ENCODE results near the gene ICOS.
"Not testable (repeated sequence)": the region's sequence is repeated elsewhere in the genome, so short reads cannot be mapped to it uniquely, and the experiment has no call there.

Gene ICOS

DNA sequence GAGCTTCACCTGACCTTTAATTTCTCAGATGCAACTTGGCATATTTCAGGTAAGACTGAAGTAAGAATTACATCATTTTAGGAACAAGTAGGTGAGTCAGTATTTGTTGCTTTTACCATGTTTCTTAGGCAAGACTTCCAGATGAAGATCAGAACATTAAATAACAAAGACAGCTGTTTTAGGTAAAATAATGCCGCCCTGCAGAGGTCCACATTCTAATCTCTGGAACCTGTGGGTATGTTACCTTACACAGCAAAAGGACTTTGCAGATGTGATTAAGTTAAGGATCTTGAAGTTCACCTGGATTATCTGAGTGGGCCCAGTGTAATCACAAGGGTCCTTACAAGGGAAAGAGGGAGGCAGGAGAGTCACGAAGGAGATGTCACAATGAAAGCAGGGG, 39.3 kb downstream of the ICOS start:
- H3K4me3 ChIP-seq (ENCODE audit: low read length): no peak overlapping the region

DNA sequence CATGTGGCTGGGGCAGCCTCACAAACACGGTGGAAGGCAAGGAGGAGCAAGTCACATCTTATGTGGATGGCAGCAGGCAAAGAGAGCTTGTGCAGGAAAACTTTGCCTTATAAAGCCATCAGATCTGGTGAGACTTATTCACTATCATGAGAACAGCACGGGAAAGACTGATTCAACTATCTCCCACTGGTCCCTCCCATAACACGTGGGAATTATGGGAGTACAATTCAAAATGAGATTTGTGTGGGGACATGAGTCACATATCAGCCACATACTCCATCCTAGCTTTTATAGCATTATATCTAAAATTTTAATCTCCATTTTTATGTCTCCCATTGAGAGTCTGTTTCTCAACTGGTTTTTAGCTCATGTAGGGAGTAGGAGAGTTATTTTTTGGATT, 45.7 kb downstream of the ICOS start:
- TF ChIP-seq ZNF274 (IDR thresholded peaks at IDR 0.05; ENCODE audit: low read depth, low read length): no peak
- H3K4me3 ChIP-seq (ENCODE audit: low read length): no peak overlapping the region

More for the DNA sequence above, 39.3 kb downstream of the ICOS start:
- no peak for TF ChIP-seq ZNF274 (IDR thresholded peaks at IDR 0.05; ENCODE audit: low read depth, low read length)

DNA sequence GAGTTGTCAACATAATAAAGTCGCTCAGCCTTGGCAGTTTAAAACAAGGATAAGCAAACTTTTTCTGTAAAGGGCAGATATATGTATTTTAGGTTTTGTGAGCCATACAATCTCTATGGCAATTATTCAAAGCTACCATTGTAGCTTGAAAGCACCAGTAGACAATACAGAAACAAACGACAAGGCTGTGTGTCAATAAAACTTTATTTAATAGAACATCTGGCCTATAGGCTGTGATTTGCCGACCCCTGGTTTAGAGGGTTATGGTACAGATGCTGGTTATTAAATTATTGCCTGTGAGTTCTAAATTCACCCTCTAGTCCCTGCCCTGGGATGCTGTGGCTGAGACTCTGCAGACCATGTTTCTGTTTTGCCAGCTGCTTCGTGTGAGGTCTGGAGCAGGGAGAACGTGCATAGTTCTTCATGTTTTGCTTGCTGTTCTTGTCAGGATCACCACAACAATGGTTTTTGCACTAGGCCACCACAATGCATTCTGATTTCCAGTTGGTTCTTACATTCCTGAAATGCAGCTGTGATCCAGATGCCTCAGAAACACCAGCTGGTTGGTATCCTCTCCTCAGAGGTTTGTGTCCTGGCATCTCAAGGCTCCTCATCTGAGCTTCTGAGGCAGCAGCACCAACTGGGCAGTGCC, 46.6 kb downstream of the ICOS start:
- no peak for TF ChIP-seq ZNF274 (IDR thresholded peaks at IDR 0.05; ENCODE audit: low read depth, low read length)
- no peak overlapping the region for H3K4me3 ChIP-seq (ENCODE audit: low read length)

DNA sequence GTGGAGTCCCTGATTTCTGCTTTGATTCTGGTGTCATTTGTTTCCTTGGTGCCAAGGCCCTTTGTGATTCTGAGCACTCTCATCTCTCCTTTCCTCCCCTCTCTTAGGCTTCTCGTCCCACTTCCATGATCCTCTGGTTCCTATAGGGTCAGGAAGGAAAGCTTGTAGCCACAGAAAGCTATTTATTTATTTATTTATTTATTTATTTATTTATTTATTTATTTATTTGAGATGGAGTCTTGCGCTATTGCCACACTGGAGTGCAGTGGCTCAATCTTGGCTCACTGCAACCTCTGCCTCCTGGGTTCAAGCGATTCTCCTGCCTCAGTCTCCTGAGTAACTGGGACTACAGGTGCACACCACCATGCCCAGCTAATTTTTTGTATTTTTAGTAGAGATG, 49.4 kb downstream of the ICOS start:
- H3K4me3 ChIP-seq (ENCODE audit: low read length): not testable (repeated sequence)

DNA sequence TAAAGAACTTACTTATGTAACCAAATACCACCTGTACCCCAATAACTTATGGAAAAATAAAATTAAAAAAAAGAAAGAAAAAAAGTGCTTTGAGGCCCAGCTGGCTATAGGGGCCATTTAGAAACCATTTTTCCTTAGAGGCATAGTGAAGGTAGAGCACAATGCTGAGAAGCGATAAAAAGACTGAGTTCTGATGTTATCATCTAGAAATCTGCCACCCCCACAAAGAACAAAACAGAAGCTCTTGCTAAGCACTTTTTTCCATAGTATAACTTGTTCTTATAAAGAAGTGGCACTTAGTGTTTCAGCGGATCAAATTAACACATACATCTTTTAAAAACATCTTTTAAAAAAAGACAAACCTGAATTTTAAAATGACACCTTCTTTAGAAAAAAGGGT, 51.4 kb downstream of the ICOS start:
- TF ChIP-seq ZNF274 (IDR thresholded peaks at IDR 0.05; ENCODE audit: low read depth, low read length): no peak
- H3K4me3 ChIP-seq (ENCODE audit: low read length): no peak overlapping the region

DNA sequence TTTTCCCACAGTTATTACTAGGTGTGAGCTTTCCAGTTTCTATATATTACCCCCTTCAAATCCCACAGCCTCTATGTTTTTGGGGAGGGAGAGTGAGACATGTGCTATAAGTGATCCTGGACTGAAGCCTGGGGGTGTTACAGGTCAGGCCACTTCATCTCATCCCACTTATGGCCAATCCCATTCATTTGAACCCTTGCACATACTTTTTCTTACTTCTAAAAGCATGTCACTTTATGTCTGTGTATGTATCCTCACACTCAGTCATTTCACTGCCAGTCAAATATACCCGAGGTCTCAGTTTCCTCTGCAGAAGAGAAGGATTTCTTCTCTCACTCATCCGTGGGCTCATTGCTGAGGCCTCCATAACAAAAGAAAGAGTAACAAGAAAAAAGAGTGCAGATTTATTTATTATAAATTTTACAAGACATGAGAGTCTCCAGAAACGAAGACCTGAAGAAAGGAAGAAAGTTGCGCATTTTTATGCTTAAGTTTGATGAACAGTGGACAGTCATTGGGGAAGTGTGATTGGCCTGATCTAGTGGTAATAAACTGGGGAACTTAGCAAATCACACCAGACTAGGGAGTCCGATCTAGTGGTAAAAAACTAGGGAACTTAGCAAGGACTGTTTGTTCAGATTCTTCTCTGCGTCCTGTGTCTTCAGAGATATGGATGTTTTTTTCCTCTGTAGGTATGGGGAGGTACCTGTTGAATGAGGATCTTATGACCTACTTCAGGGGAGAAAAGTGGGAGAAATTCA, 52.1 kb downstream of the ICOS start:
- H3K4me3 ChIP-seq (ENCODE audit: low read length): no peak overlapping the region
- TF ChIP-seq ZNF274 (IDR thresholded peaks at IDR 0.05; ENCODE audit: low read depth, low read length): no peak

DNA sequence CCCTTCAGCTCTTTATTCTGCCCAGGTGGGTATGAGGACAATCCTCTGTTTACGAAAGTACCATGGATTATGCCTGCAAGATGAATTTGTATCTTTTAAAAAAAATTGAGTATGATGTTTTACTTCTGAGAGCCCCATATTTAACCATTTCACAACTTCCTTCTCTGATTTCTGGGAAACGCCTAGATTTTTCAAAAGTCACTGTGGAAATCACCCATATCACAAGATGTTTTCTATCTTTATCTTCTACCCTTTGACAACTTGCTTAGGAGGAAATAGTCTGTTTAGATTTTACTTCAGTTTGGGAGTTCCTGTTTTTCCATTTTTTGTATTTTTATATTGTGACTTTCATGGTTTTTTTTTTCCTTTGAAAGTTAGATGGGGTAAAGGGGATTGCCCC, 53.0 kb downstream of the ICOS start:
- no peak overlapping the region for H3K4me3 ChIP-seq (ENCODE audit: low read length)
- TF ChIP-seq ZNF274 (IDR thresholded peaks at IDR 0.05; ENCODE audit: low read depth, low read length): no peak

DNA sequence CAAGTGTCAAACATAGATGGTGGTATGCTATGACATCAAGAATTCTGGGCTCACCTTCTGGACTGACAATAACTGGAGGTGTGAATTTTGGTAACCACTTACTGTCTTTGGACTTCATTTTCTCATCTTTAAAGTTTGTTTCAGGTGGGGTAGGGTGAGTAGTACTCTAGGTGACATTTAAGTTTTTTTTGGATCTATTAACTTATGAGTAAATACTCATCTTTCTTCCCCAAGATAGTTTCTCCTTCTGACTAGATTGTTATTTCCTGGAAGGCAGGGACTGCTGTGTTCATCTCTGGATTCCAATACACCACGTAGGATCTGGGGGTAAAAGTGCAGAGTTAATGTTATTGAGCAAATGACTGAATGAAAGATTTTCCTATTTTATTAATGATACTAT, 55.9 kb downstream of the ICOS start:
- no peak overlapping the region for H3K4me3 ChIP-seq (ENCODE audit: low read length)
- no peak for TF ChIP-seq ZNF274 (IDR thresholded peaks at IDR 0.05; ENCODE audit: low read depth, low read length)

DNA sequence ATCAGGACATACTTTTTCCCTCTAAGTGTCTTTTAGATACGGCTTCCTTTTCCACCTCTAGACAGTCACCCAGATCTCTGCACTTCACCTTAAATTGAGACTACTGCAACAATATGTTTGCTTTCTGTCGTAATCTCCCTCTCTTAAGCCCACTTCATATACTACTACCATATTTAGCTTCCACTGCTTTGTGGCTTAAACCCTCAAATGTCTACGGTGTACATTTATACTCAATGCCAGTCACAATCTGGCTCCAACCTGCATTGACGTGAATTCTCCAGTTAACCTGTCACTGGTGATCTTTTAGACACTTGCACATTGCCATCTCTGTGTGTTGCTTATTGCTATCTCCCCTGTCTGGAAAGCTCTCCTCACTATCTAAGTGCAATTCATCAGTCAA, 56.4 kb downstream of the ICOS start:
- no peak overlapping the region for H3K4me3 ChIP-seq (ENCODE audit: low read length)
- no peak for TF ChIP-seq ZNF274 (IDR thresholded peaks at IDR 0.05; ENCODE audit: low read depth, low read length)

DNA sequence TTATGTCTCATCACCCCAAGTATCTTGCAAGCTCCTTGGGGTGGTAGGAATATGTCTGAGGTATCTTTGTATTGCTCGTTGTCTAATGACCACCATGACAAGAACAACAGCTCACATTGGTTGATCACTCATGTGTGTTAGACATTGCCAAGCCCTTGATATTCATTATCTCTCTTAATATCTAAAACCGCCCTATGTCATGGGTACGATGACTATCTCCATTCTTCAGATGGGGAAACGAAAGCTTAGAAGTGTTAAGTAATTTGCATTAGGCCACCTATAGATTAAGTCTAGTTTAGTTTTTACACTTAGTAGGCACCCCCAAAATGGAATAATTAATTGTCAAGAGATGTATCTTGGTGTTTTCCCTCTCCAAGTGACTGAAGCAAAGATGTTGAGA, 57.0 kb downstream of the ICOS start:
- no peak for TF ChIP-seq ZNF274 (IDR thresholded peaks at IDR 0.05; ENCODE audit: low read depth, low read length)

DNA sequence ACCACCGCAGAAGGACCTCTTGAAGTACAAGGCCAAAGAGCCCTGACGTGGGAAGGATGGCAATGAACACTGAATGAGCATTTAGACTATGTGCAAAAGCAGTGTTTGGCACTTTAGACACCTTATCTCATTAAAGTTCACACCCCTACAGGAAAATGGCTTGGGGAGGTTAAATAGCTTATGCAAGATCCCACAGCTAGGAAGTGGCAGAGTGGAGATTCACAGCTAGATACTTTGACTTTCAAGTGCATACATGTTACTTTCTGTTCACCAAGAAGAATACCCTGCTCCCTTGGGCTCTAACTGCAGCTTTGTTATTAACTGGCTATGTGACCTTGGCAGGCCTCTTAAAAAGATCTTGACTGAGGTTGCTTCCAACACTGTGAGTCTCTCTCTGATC, 58.2 kb downstream of the ICOS start:
- TF ChIP-seq ZNF274 (IDR thresholded peaks at IDR 0.05; ENCODE audit: low read depth, low read length): no peak
- no peak overlapping the region for H3K4me3 ChIP-seq (ENCODE audit: low read length)

More for the DNA sequence above, 57.0 kb downstream of the ICOS start:
- H3K4me3 ChIP-seq (ENCODE audit: low read length): no peak overlapping the region

DNA sequence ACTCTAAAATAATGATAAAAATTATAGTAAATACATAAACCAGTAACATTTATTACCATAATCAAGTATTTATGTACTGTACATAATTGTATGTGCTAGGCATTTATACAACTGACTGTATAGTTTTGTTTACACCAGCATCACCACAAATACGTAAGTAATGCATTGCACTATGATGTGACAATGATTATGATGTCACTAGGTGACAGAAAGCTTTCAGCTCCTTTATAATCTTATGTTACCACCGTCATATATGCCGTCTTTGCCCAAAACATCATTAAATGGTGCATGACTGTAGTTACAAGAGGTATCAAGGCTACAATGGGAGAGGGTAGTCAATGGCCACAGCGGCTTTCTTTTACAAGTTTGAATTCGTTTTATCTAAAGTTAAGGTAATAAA, 60.1 kb downstream of the ICOS start:
- H3K4me3 ChIP-seq (ENCODE audit: low read length): no peak overlapping the region
- TF ChIP-seq ZNF274 (IDR thresholded peaks at IDR 0.05; ENCODE audit: low read depth, low read length): no peak

DNA sequence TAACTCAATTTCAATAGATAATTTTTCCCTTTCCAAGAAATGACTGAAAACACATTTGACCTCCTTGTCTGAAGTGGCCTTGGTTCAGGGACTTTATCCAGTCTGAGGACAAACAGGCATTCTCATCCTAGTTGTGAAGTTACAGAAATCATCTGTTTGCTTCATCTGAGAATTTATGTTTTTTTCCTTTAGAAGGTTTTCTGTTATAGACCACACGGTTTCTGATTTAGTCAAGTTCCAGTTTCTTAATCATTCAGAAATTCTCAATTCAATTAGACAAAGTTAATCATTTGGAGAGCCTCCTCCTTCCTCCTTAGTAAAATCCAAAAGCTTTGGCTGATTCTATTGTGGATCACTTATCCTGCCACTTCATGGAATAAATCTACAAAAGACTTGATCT, 60.9 kb downstream of the ICOS start:
- no peak for TF ChIP-seq ZNF274 (IDR thresholded peaks at IDR 0.05; ENCODE audit: low read depth, low read length)

DNA sequence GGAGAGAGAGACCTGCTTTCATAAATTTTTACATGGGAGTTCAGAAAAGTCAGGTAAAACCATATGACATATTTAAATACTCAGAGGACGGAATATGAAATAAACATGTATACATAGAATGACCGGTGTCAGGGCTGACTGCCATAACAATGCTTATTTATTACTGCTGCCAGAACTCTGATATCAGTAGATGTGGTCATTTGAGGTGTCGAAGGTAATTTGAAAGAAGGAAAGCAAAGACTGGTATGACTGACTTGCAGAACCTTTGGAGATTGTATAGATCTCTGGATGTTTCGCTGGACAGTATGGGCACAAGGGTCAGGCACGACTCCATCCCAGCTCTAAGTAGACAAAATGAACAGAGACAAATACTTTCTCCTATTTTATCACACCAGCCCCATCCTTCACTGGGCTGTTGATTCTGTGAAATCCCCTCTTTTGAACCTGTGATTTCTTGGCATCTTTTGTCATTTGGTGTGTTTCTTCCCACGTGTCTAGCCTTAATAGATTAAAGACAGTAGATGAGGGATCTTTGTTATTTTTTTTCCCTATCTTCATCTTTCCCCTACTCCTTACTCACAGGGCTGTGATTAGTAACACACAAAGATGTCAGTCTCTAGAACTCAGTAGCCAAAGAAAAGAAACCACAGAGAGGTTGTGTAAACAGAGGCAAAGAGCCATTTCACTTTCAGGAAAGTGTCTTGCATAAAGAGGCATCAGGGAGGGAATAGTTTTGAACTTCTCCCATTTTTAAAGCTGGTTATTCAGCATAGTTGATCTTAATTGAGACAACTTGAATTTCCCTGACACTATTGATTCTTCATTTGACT, 61.6 kb downstream of the ICOS start:
- TF ChIP-seq ZNF274 (IDR thresholded peaks at IDR 0.05; ENCODE audit: low read depth, low read length): no peak
- H3K4me3 ChIP-seq (ENCODE audit: low read length): no peak overlapping the region

More for the DNA sequence above, 60.9 kb downstream of the ICOS start:
- H3K4me3 ChIP-seq (ENCODE audit: low read length): no peak overlapping the region

DNA sequence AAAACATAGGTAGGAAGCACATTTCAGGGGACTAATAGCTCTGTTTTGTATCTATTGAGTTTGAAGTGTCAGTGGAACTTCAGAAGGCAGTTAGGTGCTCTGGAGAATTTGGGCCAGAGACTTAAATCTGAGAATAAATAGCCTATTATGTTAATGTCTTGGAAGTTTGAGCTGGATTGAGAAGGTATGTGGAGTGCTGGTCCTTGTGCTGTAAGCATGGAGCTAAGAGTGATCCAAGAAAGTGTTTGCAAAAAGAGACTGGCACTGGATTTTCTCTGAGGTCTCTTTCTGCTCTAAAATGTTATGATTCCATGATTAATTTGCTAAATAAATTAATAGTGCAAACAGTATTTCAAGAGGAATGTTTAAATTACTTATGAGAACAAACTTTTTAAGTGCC, 63.3 kb downstream of the ICOS start:
- H3K4me3 ChIP-seq (ENCODE audit: low read length): no peak overlapping the region
- no peak for TF ChIP-seq ZNF274 (IDR thresholded peaks at IDR 0.05; ENCODE audit: low read depth, low read length)
